Adrenal gland (tissue), 12 donors: ENCODE results near the gene DNASE1L3. TPM values are rescaled to one million over a fixed set of nuclear protein-coding genes. Genes with fewer than 3 reads are reported as not detected.

Experiments
- DNase-seq, 7 donors: peaks; one replicate each; pipeline ENCODE4 v3.0.0-alpha.2; 2019 to 2020
- H3K27ac ChIP-seq, 5 donors: fragments of 200-600 bp; sonication (generic) in 4 of 5; 1 replicate in 3 of 5; 2 replicates in 2 of 5; pipeline versions ENCODE4 v1.5.1 to v1.8.0; 2016 to 2020; ENCODE audit warnings: mild to moderate bottlenecking in 1 of 5
- H3K27me3 ChIP-seq: fragments of 200-600 bp; 2 replicates; pipeline ENCODE4 v1.8.0; 2021
- H3K36me3 ChIP-seq, 2 donors: fragments of 200-600 bp; replicated peaks in 1 of 2; 1 replicate in 1 of 2; 2 replicates in 1 of 2; pipeline versions ENCODE4 v1.5.1 to v1.8.0; 2018 to 2022
- H3K4me1 ChIP-seq, 2 donors: fragments of 200-600 bp; replicated peaks in 1 of 2; 1 replicate in 1 of 2; 2 replicates in 1 of 2; pipeline versions ENCODE4 v1.5.1 to v1.8.0; 2018 to 2021
- H3K4me3 ChIP-seq, 4 donors: fragments of 200-600 bp; sonication (generic) in 3 of 4; one replicate each; pipeline ENCODE4 v1.5.1; 2016 to 2018
- H3K9me3 ChIP-seq, 3 donors: fragments of 200-600 bp; sonication (generic) in 1 of 3; replicated peaks in 1 of 3; 1 replicate in 2 of 3; 2 replicates in 1 of 3; pipeline versions ENCODE4 v1.5.1 to v1.8.0; 2016 to 2021
- POLR2A ChIP-seq, 2 donors: fragments of 450-650 bp; IDR thresholded peaks; one replicate each; pipeline ENCODE4 v1.6.1; 2017; ENCODE audit warnings: antibody characterized with exemption in 2 of 2, mild to moderate bottlenecking in 2 of 2, moderate library complexity in 1 of 2
- WGBS, 4 donors: extraction: QIAGEN DNeasy Blood & Tissue Kit in 2 of 4; methylation state at CpG; one replicate each; pipeline versions ENCODE4 v1.1.5 to v1.1.7; 2013 to 2017; 5-methylcytosine and 5-hydroxymethylcytosine counted together
- intact Hi-C, 2 donors: fragments of 100-400 bp; cut with DNase I; formaldehyde crosslinking; loops; one replicate each; pipeline versions ENCODE4 v1.14.1 to v1.15.0; 2022 to 2023
- polyA plus RNA-seq, 3 donors: library from polyadenylated mRNA; stranded (reverse); fragments of 200-250 nt in 2 of 3; fragments of 350-450 nt in 1 of 3; fragmentation: Illumina TruSeq in 1 of 3; extraction: RNeasy Lipid Tissue Mini Kit (QIAGEN cat#74804) in 1 of 3; gene quantifications; one replicate each; pipeline ENCODE4 v1.2.3, GENCODE V29; 2013 to 2014
- total RNA-seq, 9 donors: library from RNA; depleted of rRNA in 4 of 9; stranded (reverse); fragments of >200 nt in 4 of 9; fragments of 120-200 nt in 1 of 9; fragmentation: NEBNext Ultra II Directional in 1 of 9; extraction: Animal tissue kit (Norgen Biotek cat#: 25700) in 1 of 9; gene quantifications; one replicate each; pipeline versions ENCODE4 v1.1.0 to v1.2.4, GENCODE V29; 2013 to 2023
- TF ChIP-seq, protein P1 (sequence below), 6 experiments: fragments of 450-650 bp in 4 of 6; fragments of 200-600 bp in 2 of 6; sonication (generic) in 1 of 6; IDR thresholded peaks; 1 replicate in 5 of 6; 2 replicates in 1 of 6; pipeline versions ENCODE4 v1.5.1 to v1.8.0; 2016 to 2021; ENCODE audit warnings: antibody characterized with exemption in 6 of 6, mild to moderate bottlenecking in 2 of 6, moderate library complexity in 1 of 6
- donor health status: healthy with polysubstance abuse.
- donor health status: Bipolar disorder and iron deficiency.
- donor health status: DM: yes; HTN: yes; CAD: no.
- donor health status: DM: no; HTN: no; CAD: no.
- donor health status: DM: no; HTN: no; CAD: no.
- donor health status: DM: yes; HTN: yes; CAD: no.

DNASE1L3 gene
- total and polyA plus RNA-seq, 12 donors: 23.8 to 83.9 (median 55.3) TPM

DNA sequence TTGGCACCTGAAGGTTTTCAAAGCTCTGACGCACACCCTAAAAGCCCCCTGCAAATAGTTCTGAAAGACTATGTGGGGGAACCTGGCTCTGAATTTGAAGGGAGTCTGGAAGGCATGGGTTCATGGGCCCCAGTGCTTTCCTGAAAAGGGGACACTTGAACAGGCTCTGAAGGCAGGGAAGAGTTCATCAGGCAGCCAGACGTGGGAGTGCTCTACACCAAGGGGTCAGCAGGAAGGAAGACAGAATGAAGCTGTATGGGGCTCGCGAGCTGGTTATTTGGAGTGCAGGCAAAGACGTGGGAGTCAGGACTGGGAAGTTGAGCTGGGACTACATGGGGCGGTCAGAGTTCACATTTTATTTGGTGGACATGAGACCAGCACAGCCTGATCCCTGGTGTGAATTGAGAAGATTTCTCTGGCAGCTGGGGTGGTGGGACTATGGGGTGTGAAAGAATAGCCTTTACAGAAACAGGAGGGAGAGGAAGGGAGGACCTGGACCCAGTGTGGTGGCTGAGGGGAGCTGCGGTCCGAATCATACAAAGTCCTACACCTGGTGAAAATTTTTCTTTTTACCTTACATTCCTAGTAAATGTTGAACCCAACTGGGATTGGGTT is 39.4 kb upstream of the DNASE1L3 start:
- intact Hi-C loops: no loop called here
- Histone ChIP-seq H3K4me1 (peaks cover 0 to 14% of the 10 kb centered on the region in 2 donors), H3K4me3 (no peak overlapping the region), H3K27me3 (no peaks in the 10 kb centered on the region), H3K27ac (peak overlapping the region in 1 of 5 donors; percentile 31), H3K36me3 (no peaks in the 10 kb centered on the region), H3K9me3 (no peaks in the 10 kb centered on the region)
- TF ChIP-seq POLR2A (IDR thresholded peaks at IDR 0.05): no peak
- TF ChIP-seq, protein P1, sequence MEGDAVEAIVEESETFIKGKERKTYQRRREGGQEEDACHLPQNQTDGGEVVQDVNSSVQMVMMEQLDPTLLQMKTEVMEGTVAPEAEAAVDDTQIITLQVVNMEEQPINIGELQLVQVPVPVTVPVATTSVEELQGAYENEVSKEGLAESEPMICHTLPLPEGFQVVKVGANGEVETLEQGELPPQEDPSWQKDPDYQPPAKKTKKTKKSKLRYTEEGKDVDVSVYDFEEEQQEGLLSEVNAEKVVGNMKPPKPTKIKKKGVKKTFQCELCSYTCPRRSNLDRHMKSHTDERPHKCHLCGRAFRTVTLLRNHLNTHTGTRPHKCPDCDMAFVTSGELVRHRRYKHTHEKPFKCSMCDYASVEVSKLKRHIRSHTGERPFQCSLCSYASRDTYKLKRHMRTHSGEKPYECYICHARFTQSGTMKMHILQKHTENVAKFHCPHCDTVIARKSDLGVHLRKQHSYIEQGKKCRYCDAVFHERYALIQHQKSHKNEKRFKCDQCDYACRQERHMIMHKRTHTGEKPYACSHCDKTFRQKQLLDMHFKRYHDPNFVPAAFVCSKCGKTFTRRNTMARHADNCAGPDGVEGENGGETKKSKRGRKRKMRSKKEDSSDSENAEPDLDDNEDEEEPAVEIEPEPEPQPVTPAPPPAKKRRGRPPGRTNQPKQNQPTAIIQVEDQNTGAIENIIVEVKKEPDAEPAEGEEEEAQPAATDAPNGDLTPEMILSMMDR (IDR thresholded peaks at IDR 0.05): no peak
- no peak for DNase-seq
- WGBS, 4 donors: 74 to 84% (median 77%) methylated on average over 8 of the region's 8 CpGs

DNA sequence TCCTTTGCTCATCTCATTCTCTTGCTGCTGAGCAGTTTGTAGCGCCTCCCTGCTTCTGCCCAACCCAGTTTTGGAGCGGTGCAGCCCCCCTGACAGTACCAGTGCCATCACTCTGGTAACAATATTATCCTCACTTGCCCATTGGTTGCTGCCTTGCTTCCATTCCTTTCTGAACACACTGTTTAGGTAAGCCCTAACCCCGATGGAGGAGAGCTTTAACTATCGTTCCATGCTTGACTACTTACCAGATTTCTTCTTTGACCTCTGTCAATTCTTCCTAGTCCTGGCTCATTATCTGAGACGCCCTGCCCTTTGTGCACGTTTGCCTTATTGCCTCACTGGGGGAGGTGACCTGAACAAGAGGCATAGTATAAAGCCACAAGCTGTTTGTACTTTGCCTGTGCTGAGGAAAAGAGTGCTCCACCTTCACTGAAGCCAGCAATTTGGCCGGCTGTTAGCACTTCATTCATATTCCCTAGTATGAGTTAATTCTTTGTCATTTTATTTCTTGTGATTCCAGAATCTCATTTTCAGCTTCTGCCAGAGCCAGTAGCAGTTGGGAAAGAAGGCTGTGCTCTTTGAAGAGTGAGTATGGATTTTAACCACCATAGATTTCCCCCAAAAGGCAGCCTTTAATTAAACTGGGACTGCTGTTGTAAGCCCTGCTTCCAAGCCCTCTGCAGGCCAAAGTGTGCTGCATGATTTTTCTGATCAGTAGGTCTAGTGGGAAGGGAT is 38.8 kb upstream of the DNASE1L3 start:
- Histone ChIP-seq H3K9me3 (no peaks in the 10 kb centered on the region), H3K4me3 (no peak overlapping the region), H3K27me3 (no peaks in the 10 kb centered on the region), H3K27ac (peak overlapping the region in 1 of 5 donors; percentile 31), H3K36me3 (no peaks in the 10 kb centered on the region), H3K4me1 (peaks cover 0 to 13% of the 10 kb centered on the region in 2 donors)
- no peak for DNase-seq
- WGBS, 4 donors: 53 to 68% (median 64%) methylated on average over 7 of the region's 7 CpGs
- intact Hi-C loops: loop anchor here in 1 of 2 donors (10.0 kb wide), 1 partner anchor 45 kb away; no protein-coding TSS in a partner anchor
- TF ChIP-seq, protein P1 (IDR thresholded peaks at IDR 0.05): peak in 1 of 6 experiments; percentile 11
- no peak for TF ChIP-seq POLR2A (IDR thresholded peaks at IDR 0.05)

DNA sequence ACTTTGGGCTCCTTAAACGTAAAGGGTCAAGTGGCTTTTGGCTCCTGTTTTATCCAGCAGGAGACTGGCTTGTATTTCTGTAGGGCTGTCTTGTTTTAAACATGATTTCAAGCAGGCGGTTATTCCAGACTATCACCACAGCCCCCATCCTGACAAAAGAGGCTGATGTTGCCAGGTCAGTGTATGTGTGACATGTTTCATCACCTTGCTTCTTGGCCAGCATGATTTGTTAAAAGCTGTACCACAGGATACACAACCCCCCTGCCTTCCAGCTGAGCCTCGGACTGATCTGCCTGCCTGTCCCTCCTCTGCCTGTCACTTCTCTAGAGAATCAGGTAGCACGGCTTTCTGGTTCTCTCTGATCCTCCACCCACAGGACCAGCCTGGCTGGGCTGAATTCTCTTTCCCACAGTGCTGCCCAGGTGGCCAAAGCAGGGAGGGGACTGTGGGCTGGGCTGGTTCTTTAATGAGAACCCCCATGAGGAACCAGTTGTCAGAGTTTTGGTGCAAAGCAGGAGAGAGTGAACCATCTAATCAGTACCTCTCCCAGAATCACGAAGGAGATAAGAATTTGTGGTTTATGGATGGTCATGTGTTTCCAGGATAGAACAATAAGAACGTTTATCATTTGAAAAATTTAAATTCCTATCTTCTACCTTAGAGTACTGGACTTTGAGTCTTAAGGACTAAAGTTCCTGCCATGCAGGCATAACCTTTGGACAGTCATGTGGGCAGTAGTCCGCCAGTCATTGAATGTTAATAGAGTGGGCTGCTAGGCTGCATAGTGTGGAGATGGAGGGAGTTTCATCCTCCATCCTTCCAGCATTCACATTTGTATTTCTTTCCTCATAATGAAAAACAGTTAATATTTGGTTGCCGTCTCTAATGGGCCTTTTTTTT is 35.6 kb upstream of the DNASE1L3 start:
- TF ChIP-seq, protein P1 (IDR thresholded peaks at IDR 0.05): no peak
- no peak for TF ChIP-seq POLR2A (IDR thresholded peaks at IDR 0.05)
- WGBS, 4 donors: 74 to 84% (median 80%) methylated on average over 7 to 8 of the region's 8 CpGs
- H3K4me1 ChIP-seq: peaks cover under 1 to 11% of the 10 kb centered on the region in 2 donors
- no peaks in the 10 kb centered on the region for H3K36me3 ChIP-seq
- no peak overlapping the region for H3K4me3 ChIP-seq
- H3K27ac ChIP-seq: no peak overlapping the region
- no peak for DNase-seq
- H3K9me3 ChIP-seq: no peaks in the 10 kb centered on the region
- intact Hi-C loops: loop anchor here in 1 of 2 donors (10.0 kb wide), 1 partner anchor 48 kb away; no protein-coding TSS in a partner anchor
- H3K27me3 ChIP-seq: no peaks in the 10 kb centered on the region
